Neural crest cell (in vitro differentiated cells): ENCODE data around the gene CDKL5. TPM values are rescaled to one million over a fixed set of nuclear protein-coding genes. Genes with fewer than 3 reads are reported as not detected.

Source experiments
- DNase-seq: peaks from one replicate; pipeline ENCODE4 v3.0.0; 2021; ENCODE audit warnings: low read depth, mixed read lengths, low spot score
- H3K27ac Mint-ChIP-seq: one replicate; pipeline ENCODE4 v1.8.0; 2021; ENCODE audit warnings: mild to moderate bottlenecking, mixed read lengths; ENCODE audit not compliant: unreplicated experiment
- H3K27me3 Mint-ChIP-seq: 2 replicates; pipeline ENCODE4 v1.8.0; 2021; ENCODE audit warnings: low read depth, mild to moderate bottlenecking, mixed read lengths
- H3K36me3 Mint-ChIP-seq: 2 replicates; pipeline ENCODE4 v1.8.0; 2021; ENCODE audit warnings: low read depth, mild to moderate bottlenecking, mixed read lengths
- H3K4me1 Mint-ChIP-seq: 2 replicates; pipeline ENCODE4 v1.8.0; 2021; ENCODE audit warnings: mixed read lengths
- H3K4me3 Mint-ChIP-seq: one replicate; pipeline ENCODE4 v1.8.0; 2021; ENCODE audit warnings: mild to moderate bottlenecking, mixed read lengths
- H3K9me3 Mint-ChIP-seq: 2 replicates; pipeline ENCODE4 v1.8.0; 2021; ENCODE audit warnings: mixed read lengths
- CTCF ChIP-seq: fragments of 200-600 bp; sonication (generic); conservative IDR thresholded peaks from 2 replicates; pipeline ENCODE4 v1.5.0; 2021; ENCODE audit warnings: antibody characterized with exemption, mild to moderate bottlenecking
- total RNA-seq: library from RNA; stranded (reverse); gene quantifications from 2 replicates; pipeline ENCODE4 v1.2.1, GENCODE V29; 2021

CDKL5 gene
- total RNA-seq, 1 donor from 2014 or later = 3.7 TPM

DNA sequence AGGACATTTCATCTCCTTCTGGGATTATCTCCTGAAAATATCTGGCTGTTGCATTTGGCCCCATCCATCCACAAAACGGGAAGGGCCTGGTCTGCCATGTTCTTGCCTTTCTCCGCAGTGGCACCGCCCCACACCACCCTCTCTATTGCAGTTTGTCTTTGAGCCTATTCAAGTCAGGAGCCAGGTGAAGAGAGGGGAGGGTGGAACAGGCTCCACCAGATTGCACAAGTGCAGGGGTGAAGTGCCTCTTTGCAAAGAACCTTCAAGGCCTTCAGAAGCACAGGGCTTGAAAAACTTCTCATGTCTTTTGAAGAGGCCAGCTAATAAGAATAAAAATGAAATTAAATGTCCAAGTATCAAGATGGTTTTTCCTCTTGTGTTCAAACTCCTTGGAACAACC is 217.8 kb downstream of the CDKL5 start:
- Mint-ChIP-seq H3K9me3 (peaks cover 2% of the 10 kb centered on the region), H3K27me3 (no peaks in the 10 kb centered on the region), H3K4me1 (peaks cover 7% of the 10 kb centered on the region), H3K27ac (no peak overlapping the region), H3K4me3 (no peak overlapping the region), H3K36me3 (peaks cover 3% of the 10 kb centered on the region)
- DNase-seq = no peak
- TF ChIP-seq CTCF = no peak

- Mint-ChIP-seq H3K27me3 (no peaks in the 10 kb centered on the region), H3K36me3 (peaks cover 3% of the 10 kb centered on the region), H3K9me3 (peaks cover 2% of the 10 kb centered on the region), H3K4me1 (peaks cover 7% of the 10 kb centered on the region), H3K27ac (no peak overlapping the region), H3K4me3 (no peak overlapping the region)
- no peak for TF ChIP-seq CTCF
- DNase-seq = no peak
These were observed 218.4 kb downstream of the CDKL5 start for GRCh38 chrX:18643853-18644252.

DNA sequence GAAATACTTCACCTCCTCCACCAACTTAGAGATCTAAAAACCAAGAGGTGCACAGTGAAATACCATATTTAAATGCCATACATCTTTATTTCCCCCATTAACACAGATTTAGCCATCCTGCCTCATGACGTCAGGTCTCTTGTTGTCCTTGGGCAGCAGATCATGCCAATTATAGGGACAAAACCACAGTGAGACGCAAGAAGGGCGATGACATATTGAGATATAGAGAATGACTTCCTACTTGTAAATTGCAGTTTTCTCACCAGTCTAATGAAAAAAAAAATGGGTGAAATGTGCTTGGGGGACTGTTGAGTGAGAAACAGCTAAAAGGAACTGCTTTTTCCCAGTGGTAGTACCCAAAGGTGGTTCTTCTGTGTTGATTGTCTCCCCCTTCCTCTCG is 222.2 kb downstream of the CDKL5 start:
- TF ChIP-seq CTCF = no peak
- no peak overlapping the region for H3K4me3 Mint-ChIP-seq
- H3K4me1 Mint-ChIP-seq = peaks cover 11% of the 10 kb centered on the region
- no peaks in the 10 kb centered on the region for H3K27me3 Mint-ChIP-seq
- H3K27ac Mint-ChIP-seq = no peak overlapping the region
- H3K9me3 Mint-ChIP-seq = peaks cover 2% of the 10 kb centered on the region
- DNase-seq = no peak
- peaks cover 3% of the 10 kb centered on the region for H3K36me3 Mint-ChIP-seq

DNA sequence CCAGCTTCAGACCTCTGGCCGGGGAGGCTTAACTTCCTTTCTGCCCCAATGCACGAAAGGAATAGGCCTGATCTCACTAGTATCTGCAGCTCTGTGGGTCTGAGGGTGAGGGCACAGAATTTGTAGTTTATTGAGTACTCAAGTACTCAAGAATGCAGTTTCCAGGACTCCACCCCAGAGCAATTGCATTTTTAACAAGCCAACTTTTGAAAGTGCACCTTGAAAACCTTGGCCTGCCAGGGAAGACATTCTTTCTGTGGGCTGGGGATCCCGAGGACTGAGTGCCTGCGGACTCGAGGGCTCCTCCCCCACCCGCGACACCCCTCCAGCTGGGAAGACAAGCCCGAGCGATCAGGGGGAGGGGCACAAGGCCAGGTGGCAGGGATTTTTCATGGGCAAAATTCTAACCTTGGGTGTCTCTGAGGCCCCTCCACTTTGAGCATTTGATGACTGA is 224.1 kb downstream of the CDKL5 start:
- Mint-ChIP-seq H3K27ac (no peak overlapping the region), H3K36me3 (peaks cover 3% of the 10 kb centered on the region)

GRCh38 chrX:18650662-18651061 is 225.3 kb downstream of the CDKL5 start:
- H3K27me3 Mint-ChIP-seq = no peaks in the 10 kb centered on the region

More for the DNA sequence above, 224.1 kb downstream of the CDKL5 start:
- peaks cover 2% of the 10 kb centered on the region for H3K9me3 Mint-ChIP-seq
- no peak overlapping the region for H3K4me3 Mint-ChIP-seq
- no peak for TF ChIP-seq CTCF
- peaks cover 11% of the 10 kb centered on the region for H3K4me1 Mint-ChIP-seq
- H3K27me3 Mint-ChIP-seq = no peaks in the 10 kb centered on the region
- no peak for DNase-seq

More at GRCh38 chrX:18650662-18651061, 225.3 kb downstream of the CDKL5 start:
- TF ChIP-seq CTCF = no peak
- H3K27ac Mint-ChIP-seq = no peak overlapping the region
- H3K36me3 Mint-ChIP-seq = peaks cover 2% of the 10 kb centered on the region
- H3K9me3 Mint-ChIP-seq = peaks cover 2% of the 10 kb centered on the region
- no peak for DNase-seq
- peaks cover 11% of the 10 kb centered on the region for H3K4me1 Mint-ChIP-seq
- no peak overlapping the region for H3K4me3 Mint-ChIP-seq
